ENCODE measurements around the gene C13orf42.

C13orf42 gene

GRCh38 chr13:51067210-51067701 lies 43.8 kb downstream of the C13orf42 start:
- no peak overlapping the region for H3K4me3 ChIP-seq (ENCODE audit: low read depth, low read length)
- TF ChIP-seq CTCF (IDR thresholded peaks at IDR 0.05; ENCODE audit: borderline replicate concordance, insufficient read depth, low read depth, low read length): no peak

GRCh38 chr13:51066091-51066831 lies 44.8 kb downstream of the C13orf42 start:
- no peak overlapping the region for H3K4me3 ChIP-seq (ENCODE audit: low read depth, low read length)

DNA sequence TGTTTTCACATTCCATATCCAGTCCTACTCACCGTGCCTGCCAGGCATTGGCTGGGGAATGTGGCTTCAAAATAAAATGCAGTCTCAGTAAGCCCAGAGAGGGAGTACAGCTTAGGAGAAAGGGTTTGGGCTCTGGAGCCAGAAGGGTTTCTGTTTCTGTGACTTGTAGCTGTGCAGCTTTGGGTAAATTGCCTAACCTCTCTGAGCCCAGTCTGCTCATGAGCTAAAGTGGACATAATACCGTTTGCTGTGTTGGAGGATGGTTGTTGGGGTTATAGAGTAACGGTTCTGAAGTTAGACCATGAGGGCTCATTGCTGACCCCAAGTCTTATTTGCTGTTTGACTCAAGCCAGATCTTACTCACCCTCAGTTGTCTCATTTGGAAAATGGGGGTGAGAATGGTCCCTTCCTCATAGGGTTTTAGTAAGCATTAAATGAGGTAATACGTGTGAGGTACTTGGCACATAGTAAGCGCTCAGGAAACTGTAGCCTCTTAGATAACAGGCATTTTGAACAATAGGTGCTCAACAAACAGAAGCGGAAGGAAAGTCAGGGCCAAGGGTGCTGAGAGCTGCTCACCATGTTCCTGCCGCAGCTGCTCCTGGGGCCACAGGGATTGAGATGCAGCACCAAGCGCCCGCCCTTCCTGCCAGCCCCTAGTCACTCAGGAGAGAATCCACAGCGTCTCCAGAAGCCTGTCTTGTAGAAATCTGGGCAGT lies 45.5 kb downstream of the C13orf42 start:
- H3K4me3 ChIP-seq (ENCODE audit: low read depth, low read length): no peak overlapping the region
- TF ChIP-seq CTCF (IDR thresholded peaks at IDR 0.05; ENCODE audit: borderline replicate concordance, insufficient read depth, low read depth, low read length): no peak

More at GRCh38 chr13:51066091-51066831, 44.8 kb downstream of the C13orf42 start:
- TF ChIP-seq CTCF (IDR thresholded peaks at IDR 0.05; ENCODE audit: borderline replicate concordance, insufficient read depth, low read depth, low read length): no peak

- no peak for TF ChIP-seq CTCF (IDR thresholded peaks at IDR 0.05; ENCODE audit: borderline replicate concordance, insufficient read depth, low read depth, low read length)
- no peak overlapping the region for H3K4me3 ChIP-seq (ENCODE audit: low read depth, low read length)
Observed at GRCh38 chr13:51064753-51065152, 46.3 kb downstream of the C13orf42 start.

- no peak for TF ChIP-seq CTCF (IDR thresholded peaks at IDR 0.05; ENCODE audit: borderline replicate concordance, insufficient read depth, low read depth, low read length)
Observed at GRCh38 chr13:51063909-51064308, 47.2 kb downstream of the C13orf42 start.

DNA sequence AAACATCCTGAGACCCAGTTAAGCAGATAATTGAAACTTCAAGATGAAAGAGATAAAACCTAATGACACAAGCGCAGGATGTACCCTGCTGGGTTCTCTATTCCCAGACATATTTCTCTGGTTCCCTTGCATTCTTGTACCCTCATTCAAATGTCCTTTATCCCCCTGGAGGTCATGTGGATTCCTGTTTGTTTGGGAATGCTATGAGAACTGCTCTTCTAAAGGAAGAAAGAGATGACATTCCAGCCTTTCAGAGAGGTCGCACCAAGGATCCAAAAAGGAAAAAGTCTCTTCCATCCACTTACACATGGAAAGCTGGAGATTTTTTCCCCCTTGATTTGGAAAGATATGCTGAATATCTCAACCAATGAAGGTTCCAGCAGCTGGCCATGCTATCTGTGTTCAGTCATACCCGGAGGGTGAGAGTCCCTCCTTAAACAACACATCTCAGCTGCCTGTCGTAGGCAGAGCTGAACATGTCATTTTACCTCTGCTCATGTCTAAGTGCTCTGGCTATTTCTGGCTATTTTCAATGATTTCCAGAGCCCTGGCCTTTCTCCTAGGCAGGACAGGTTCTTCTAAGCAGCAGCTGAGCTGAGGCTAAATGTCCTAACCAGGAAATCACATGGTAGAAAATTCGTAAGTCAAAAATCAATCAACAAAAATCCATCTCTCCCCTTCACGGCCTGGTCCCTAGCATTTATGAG lies 52.5 kb downstream of the C13orf42 start:
- H3K4me3 ChIP-seq (ENCODE audit: low read depth, low read length): no peak overlapping the region
- no peak for TF ChIP-seq CTCF (IDR thresholded peaks at IDR 0.05; ENCODE audit: borderline replicate concordance, insufficient read depth, low read depth, low read length)

More at GRCh38 chr13:51063909-51064308, 47.2 kb downstream of the C13orf42 start:
- H3K4me3 ChIP-seq (ENCODE audit: low read depth, low read length): no peak overlapping the region

Data from GM12875 (cell line).